GM18505 (cell line): ENCODE results near the gene MT1A.
"Not testable (repeated sequence)": the region's sequence is repeated elsewhere in the genome, so short reads cannot be mapped to it uniquely, and the experiment has no call there.

ENCODE experiments used
- ATAC-seq: cut with Tn5 transposase; IDR thresholded peaks from one replicate; pipeline ENCODE4 v1.9.1; 2021; ENCODE audit not compliant: unreplicated experiment
- POLR2A ChIP-seq: IDR thresholded peaks from 4 replicates; pipeline ENCODE4 v1.6.1; 2011; ENCODE audit warnings: borderline replicate concordance; ENCODE audit not compliant: insufficient read depth, insufficient read length; ENCODE audit errors: extremely low read depth

Gene MT1A

DNA sequence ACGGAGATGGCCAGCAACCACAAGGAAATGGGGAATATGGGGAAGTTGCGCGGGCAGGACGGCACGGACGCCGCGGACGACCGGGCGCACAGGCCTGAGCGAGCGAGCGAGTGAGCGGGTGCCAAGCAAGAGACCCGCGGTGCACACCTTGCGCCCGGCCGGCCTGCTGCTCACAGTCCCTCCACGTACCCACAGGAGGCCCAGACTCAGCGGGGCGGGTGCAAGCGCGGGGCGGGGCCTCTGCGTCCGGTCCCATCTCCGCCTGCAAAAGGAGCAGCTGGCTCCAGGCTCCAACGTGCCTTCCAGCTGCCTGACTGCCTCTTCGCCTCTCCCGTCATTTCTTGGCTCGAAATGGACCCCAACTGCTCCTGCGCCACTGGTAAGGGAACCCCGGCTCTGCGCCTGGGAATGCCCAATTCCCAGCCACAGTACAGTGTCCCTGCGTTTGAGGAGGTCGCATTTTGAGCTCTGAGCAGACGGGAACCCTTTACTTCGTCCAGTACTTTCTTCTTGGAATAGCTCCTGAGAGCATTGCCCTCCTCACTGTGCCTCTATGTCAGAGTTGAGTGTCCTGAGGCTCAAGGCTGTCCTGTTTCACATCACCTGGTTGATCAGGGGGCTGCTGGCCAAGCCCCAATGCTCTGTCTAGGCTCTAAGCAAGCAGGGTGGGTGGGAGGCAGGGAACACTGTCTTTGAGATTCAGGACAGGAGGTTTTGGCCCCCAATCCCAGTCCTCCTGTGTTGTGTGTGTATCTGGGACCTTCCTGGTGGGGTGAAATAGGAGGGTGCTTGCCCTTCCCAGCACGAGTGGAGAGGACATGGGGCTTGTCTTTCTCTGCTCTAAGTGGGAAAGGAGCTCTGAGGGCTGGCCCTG, 21.0 kb upstream of the MT1A start:
- ATAC-seq: no peak
- TF ChIP-seq POLR2A: no peak

DNA sequence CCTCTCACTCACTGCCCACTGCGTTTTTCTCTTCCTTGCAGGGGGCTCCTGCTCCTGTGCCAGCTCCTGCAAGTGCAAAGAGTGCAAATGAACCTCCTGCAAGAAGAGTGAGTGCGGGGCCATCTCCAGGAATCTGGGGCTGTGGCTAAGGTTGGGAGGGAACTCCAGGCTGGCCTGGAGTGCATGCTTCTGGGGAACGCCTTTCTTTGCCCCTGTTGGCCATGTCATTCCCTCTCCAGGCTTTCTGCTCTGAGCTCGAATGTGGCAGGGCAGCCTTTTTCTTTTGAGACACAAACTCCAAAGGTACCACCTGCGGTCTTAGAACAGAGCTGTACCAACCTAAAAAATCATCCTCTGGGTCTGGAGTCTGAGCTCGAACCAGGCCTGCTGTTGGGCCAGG, 20.3 kb upstream of the MT1A start:
- TF ChIP-seq POLR2A: no peak
- no peak for ATAC-seq

DNA sequence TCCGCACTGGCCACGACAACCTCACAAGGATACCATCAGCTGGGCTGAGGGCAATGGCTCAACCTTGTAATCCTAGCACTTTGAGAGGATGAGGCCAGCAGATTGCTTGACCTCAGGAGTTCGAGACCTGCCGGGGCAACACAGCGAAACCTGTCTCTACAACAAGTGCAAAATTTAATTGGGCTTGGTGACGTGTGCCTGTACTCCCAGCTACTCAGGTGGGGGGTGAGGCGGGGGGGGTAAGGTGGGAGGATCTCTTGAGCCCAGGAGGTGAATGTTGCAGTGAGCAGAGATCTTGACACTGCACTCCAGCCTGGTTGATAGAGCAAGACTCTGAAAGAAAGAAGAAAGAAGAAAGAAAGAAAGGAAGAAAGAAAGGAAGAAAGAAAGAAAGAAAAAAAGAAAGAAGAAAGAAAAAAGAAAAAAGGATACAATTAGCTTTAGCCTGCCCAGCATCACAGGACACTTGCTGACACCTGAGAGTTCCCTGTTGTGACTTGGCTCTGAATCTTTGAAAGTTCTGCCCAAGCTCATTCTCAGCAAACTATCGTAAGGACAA, 18.0 kb upstream of the MT1A start:
- no peak for ATAC-seq
- no peak for TF ChIP-seq POLR2A

DNA sequence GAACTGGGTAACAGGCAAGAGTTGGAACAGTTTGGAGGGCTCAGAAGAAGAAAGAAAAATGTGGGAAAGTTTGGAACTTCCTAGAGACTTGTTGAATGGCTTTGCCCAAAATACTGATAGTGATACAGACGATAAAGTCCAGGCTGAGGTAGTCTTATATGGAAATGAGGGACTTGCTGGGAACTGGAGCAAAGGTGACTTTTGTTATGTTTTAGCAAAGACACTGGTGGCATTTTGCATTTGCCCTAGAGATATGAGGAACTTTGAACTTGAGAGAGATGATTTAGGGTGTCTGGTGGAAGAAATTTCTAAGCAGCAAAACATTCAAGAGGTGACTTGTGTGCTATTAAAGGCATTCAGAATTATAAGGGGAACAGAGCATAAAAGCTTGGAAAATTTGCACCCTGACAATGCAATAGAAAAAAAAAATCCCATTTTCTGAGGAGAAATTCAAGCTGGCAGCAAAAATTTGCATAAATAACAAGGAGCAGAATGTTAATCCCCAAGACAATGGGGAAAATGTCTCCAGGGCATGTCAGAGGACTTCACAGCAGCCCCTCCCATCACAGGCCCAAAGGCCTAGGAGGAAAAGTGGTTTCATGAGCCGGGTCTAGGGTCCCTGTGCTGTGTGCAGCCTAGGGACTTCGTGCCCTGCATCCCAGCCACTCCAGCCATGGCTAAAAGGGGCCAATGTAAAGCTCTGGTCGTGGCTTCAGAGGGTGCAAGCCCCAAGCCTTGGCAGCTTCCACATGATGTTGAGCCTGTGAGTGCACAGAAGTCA, 16.6 kb upstream of the MT1A start:
- not testable (repeated sequence) for ATAC-seq

DNA sequence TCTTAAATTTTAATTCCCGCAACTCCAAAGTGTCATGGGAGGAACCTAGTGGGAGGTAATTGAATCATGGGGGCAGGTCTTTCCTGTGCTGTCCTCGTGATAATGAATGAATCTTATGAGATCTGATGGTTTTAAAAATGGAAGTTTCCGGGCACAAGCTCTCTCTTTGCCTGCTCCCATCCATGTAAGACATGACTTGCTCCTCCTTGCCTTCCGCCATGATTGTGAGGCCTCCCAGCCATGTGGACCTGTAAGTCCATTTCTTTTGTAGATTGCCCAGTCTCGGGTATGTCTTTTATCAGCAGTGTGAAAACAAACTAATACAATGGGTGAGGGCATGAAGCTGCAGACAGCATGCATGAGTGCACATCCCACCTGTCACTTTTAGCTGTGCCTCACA, 15.3 kb upstream of the MT1A start:
- not testable (repeated sequence) for ATAC-seq

DNA sequence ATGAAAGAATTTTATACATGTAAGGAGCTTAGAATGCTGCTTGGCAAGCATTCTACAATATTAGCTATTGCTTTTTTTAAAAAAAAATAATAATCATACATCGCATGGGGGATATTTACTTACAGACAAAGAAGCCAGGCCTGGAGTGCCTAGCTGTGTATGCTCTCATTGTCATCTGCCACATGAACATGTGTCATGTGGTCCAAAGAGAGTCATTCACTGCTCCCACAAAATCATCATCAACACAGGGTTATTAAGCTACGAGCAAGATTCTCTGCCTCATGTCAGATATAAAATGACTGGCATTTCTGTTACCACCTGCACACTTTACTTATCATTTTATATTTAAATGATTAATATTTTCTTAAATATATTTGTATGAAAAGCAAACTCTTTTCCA, 14.8 kb upstream of the MT1A start:
- no peak for ATAC-seq
- TF ChIP-seq POLR2A: no peak

DNA sequence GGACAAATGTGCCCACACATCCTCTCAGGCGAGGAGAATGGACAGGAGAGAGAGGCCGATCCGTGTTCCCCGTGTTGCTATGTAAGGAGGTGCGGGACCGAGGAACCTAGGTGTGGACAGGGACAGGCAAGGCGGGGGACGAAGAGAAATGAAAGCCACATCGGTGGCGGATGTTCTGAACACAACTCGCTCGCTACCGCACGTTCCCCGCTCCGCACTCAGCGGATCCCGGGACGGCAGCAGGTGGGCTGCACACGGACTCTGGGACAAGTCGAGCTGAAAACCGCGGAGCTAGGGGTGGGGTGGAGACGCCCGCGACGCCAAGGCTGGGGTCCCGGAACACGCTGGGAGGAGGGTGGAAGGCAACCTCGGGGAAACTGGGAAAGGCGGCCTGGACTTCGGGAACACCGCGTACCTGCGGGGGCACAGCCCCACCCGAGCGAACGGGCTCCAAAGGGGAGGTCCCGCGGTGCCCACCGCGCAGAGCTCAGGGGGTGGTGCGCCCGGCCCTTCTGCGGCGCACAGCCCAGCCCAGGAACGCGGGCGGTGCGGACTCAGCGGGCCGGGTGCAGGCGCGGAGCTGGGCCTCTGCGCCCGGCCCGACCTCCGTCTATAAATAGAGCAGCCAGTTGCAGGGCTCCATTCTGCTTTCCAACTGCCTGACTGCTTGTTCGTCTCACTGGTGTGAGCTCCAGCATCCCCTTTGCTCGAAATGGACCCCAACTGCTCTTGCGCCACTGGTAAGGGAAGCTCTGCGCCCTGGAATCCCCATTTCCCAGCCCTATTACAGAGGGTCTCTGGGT, 13.1 kb upstream of the MT1A start, which contains the start of gene MT1E:
TSS of gene MT1E (plus strand) at position 642 of the 803 bp plus-strand sequence. CDS start at position 713, 71 bp downstream.
- ATAC-seq: no peak
- TF ChIP-seq POLR2A: no peak

- TF ChIP-seq POLR2A: no peak
- no peak for ATAC-seq
Measured at GRCh38 chr16:56625943-56626654, 12.4 kb upstream of the MT1A start.

DNA sequence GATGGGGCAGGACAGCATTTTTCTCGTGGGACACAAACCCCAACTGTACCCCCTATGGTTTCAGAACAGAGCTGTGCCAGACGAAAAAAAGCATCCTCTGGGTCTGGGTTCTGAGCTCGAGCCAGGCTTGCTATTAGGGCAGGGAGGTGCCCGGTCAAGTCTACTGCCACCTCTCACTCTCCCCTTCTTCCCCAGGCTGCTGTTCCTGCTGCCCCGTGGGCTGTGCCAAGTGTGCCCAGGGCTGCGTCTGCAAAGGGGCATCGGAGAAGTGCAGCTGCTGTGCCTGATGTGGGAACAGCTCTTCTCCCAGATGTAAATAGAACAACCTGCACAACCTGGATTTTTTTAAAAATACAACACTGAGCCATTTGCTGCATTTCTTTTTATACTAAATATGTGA, 11.8 kb upstream of the MT1A start:
- ATAC-seq: no peak
- no peak for TF ChIP-seq POLR2A

DNA sequence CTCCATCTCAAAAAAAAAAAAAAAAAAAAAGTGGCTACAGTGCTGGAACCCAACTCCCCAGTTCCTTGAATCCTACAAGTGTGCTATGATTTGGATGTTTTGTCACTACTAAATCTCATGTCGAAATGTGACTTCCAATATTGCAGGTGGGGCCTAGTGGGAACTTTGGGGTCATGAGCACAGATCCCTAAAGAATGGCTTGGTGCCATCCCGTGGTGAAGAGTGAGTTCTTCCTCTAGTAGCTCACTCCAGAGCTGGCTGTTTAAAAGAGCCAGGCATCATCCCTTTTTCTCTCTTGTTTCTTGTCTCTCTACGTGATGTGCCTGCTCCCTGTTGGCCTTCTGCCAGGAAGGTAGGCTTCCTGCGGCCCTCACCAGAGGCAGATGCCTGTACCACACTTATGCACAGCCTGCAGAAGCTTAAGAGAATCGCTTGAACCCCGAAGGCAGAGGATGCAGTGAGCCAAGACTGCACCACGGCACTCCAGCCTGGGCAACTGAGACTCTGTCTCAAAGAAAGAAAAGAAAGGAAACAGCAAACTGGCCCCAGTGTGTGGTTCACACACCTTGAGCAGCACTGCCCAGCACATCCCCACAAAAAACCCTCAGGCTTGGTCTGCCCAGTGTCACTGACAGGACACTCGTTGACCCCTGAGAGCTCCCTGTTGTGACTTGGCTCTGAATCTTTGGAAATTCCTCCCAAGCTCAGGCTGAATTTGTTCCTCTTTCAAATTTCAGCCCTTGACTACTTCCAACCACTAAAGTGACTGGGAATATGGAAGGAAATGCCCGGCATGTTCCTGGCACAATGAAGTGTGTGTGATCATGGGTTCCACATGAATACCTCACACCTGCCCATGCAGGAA, 9.7 kb upstream of the MT1A start:
- no peak for TF ChIP-seq POLR2A
- no peak for ATAC-seq

- no peak for TF ChIP-seq POLR2A
- no peak for ATAC-seq
Measured at GRCh38 chr16:56629531-56629930, 8.9 kb upstream of the MT1A start.

- no peak for TF ChIP-seq POLR2A
- peak; percentile 76 for ATAC-seq
Measured at GRCh38 chr16:56630134-56630533, 8.3 kb upstream of the MT1A start.
